Neural cell (in vitro differentiated cells): Measurements from ENCODE around the gene SPAG8. TPM values are rescaled to one million over a fixed set of nuclear protein-coding genes. Genes with fewer than 3 reads are reported as not detected.

Experiments
- H2AFZ ChIP-seq: fragments of 200-600, 300-800 bp; sonication (generic), shearing (Covaris generic); 2 replicates; pipeline ENCODE4 v1.6.0; 2014; ENCODE audit warnings: low read depth, mild to moderate bottlenecking, antibody characterized with exemption, low read length, moderate library complexity
- H3F3A ChIP-seq: fragments of 200-600 bp; shearing (Covaris generic); 2 replicates; pipeline ENCODE4 v1.6.1; 2016; ENCODE audit warnings: mild to moderate bottlenecking, moderate library complexity, mixed read lengths, antibody characterized with exemption, low read length; ENCODE audit not compliant: insufficient read depth, poor library complexity, severe bottlenecking
- H3K27ac ChIP-seq: fragments of 200-600, 300-800 bp; sonication (generic), shearing (Covaris generic); 2 replicates; pipeline ENCODE4 v1.5.1; 2014; ENCODE audit warnings: mild to moderate bottlenecking, low read length, moderate library complexity
- H3K27me3 ChIP-seq: fragments of 300-800, 200-600 bp; sonication (generic), shearing (Covaris generic); 2 replicates; pipeline ENCODE4 v1.6.0; 2014; ENCODE audit warnings: mild to moderate bottlenecking, low read depth, low read length, moderate library complexity; ENCODE audit not compliant: insufficient read depth
- H3K36me3 ChIP-seq: fragments of 300-800, 200-600 bp; sonication (generic), shearing (Covaris generic); 2 replicates; pipeline ENCODE4 v1.5.1; 2014; ENCODE audit warnings: mild to moderate bottlenecking, antibody characterized with exemption, low read length, moderate library complexity; ENCODE audit not compliant: insufficient read depth
- H3K4me2 ChIP-seq: fragments of 300-800, 200-600 bp; sonication (generic), shearing (Covaris generic); 2 replicates; pipeline ENCODE4 v1.6.0; 2014; ENCODE audit warnings: mild to moderate bottlenecking, low read length
- H3K4me3 ChIP-seq: fragments of 300-800, 200-600 bp; sonication (generic), shearing (Covaris generic); 2 replicates; pipeline ENCODE4 v1.5.1; 2014; ENCODE audit warnings: mild to moderate bottlenecking, low read length, moderate library complexity
- H3K79me2 ChIP-seq: fragments of 200-600 bp; shearing (Covaris generic); replicated peaks from 2 replicates; pipeline ENCODE4 v1.6.0; 2014; ENCODE audit warnings: mild to moderate bottlenecking, low read length, moderate library complexity; ENCODE audit not compliant: insufficient read depth
- H3K9ac ChIP-seq: fragments of 300-800, 200-600 bp; sonication (generic), shearing (Covaris generic); 2 replicates; pipeline ENCODE4 v1.6.1; 2016; ENCODE audit warnings: mild to moderate bottlenecking, low read length, mixed read lengths
- H3K9me2 ChIP-seq: fragments of 200-600 bp; shearing (Covaris generic); 2 replicates; pipeline ENCODE4 v1.6.1; 2016; ENCODE audit warnings: mild to moderate bottlenecking, low read length, mixed read lengths; ENCODE audit not compliant: insufficient read depth
- H3K9me3 ChIP-seq: fragments of 200-600, 300-800 bp; sonication (generic), shearing (Covaris generic); 2 replicates; pipeline ENCODE4 v1.6.1; 2016; ENCODE audit warnings: mild to moderate bottlenecking, mixed run types, low read length, moderate library complexity, mixed read lengths
- H4K20me1 ChIP-seq: fragments of 200-600 bp; shearing (Covaris generic); 2 replicates; pipeline ENCODE4 v1.6.1; 2016; ENCODE audit warnings: mild to moderate bottlenecking, mixed run types; ENCODE audit not compliant: insufficient read depth
- EP300 ChIP-seq: fragments of 450-650 bp; conservative IDR thresholded peaks from 2 replicates; pipeline ENCODE4 v1.6.1; 2014; ENCODE audit warnings: antibody characterized with exemption, mild to moderate bottlenecking, moderate library complexity; ENCODE audit not compliant: poor library complexity, severe bottlenecking
- EZH2 ChIP-seq: fragments of 200-600, 300-800 bp; shearing (Covaris generic), sonication (generic); IDR thresholded peaks from 2 replicates; pipeline ENCODE4 v1.6.1; 2014; ENCODE audit warnings: antibody characterized with exemption, low read length, borderline replicate concordance, mild to moderate bottlenecking; ENCODE audit not compliant: insufficient read depth, poor library complexity, severe bottlenecking
- MXI1 ChIP-seq: fragments of 450-650 bp; conservative IDR thresholded peaks from 2 replicates; pipeline ENCODE4 v1.6.1; 2014; ENCODE audit warnings: antibody characterized with exemption, mild to moderate bottlenecking; ENCODE audit not compliant: poor library complexity, severe bottlenecking
- POLR2AphosphoS5 ChIP-seq: IDR thresholded peaks from 2 replicates; pipeline ENCODE4 v1.6.1; 2012
- RAD21 ChIP-seq: fragments of 450-650 bp; conservative IDR thresholded peaks from 2 replicates; pipeline ENCODE4 v1.6.1; 2014; ENCODE audit warnings: antibody characterized with exemption, mild to moderate bottlenecking, moderate library complexity
- SMC3 ChIP-seq: fragments of 450-650 bp; conservative IDR thresholded peaks from 2 replicates; pipeline ENCODE4 v1.6.1; 2014; ENCODE audit warnings: antibody characterized with exemption, mild to moderate bottlenecking, moderate library complexity; ENCODE audit not compliant: poor library complexity
- TAF1 ChIP-seq: IDR thresholded peaks from 2 replicates; pipeline ENCODE4 v1.6.1; 2012; ENCODE audit warnings: low read depth
- polyA plus RNA-seq: library from polyadenylated mRNA; depleted of rRNA; stranded (reverse); fragments of >200 nt; gene quantifications from 2 replicates; pipeline ENCODE4 v1.2.3, GENCODE V29; 2014
- TF ChIP-seq, protein P1 (sequence below): IDR thresholded peaks from 2 replicates; pipeline ENCODE4 v1.6.1; 2012; ENCODE audit warnings: borderline replicate concordance
- TF ChIP-seq, protein P2 (sequence below): fragments of 450-650 bp; IDR thresholded peaks from 2 replicates; pipeline ENCODE4 v1.5.1; 2014; ENCODE audit warnings: antibody characterized with exemption, mild to moderate bottlenecking, moderate library complexity; ENCODE audit not compliant: poor library complexity, severe bottlenecking

The SPAG8 gene
- polyA plus RNA-seq, 1 donor from 2014 or later: 2.9 TPM

DNA sequence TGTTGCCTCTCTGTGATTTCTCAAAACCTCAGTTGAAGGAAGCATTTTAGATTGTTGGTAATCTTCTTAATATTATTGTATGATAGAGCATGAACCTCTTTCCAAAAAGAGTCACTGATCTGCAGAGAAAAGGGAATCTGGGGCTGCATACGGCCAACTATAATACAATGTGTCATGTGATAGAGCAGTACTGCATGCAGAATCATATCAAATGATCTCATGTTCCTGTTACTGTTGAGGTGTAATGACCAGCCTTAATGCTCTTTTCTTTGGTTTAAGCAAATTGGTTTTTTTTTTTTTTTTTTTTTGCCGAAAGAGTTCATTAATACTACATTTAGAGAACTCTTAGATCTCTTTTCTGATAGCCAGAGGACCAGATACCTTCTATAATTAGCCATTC lies 45.1 kb downstream of the SPAG8 start:
- no peaks in the 10 kb centered on the region for H3K9me2 ChIP-seq
- no peaks in the 10 kb centered on the region for H3K36me3 ChIP-seq

DNA sequence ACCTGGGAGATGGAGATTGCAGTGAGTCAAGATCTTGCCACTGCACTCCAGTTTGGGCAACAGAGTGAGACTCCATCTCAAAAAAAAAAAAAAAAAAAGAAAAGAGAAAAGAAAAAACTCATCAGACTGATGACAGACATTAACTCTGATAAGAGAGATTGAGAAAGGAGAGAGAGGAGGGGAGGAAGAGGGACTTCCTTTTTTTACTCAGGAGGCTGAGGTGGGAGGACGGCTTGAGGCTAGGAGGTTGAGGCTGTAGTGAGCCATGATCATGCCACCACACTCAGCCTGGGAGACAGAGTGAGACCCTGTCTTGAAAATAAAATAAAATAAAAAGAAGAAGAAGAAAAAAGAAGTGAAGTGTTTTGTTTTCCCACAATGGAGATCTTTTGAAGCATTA lies 48.3 kb downstream of the SPAG8 start:
- H3K9ac ChIP-seq: no peak overlapping the region
- no peak for TF ChIP-seq EP300
- no peak for TF ChIP-seq MXI1
- TF ChIP-seq, protein P1, sequence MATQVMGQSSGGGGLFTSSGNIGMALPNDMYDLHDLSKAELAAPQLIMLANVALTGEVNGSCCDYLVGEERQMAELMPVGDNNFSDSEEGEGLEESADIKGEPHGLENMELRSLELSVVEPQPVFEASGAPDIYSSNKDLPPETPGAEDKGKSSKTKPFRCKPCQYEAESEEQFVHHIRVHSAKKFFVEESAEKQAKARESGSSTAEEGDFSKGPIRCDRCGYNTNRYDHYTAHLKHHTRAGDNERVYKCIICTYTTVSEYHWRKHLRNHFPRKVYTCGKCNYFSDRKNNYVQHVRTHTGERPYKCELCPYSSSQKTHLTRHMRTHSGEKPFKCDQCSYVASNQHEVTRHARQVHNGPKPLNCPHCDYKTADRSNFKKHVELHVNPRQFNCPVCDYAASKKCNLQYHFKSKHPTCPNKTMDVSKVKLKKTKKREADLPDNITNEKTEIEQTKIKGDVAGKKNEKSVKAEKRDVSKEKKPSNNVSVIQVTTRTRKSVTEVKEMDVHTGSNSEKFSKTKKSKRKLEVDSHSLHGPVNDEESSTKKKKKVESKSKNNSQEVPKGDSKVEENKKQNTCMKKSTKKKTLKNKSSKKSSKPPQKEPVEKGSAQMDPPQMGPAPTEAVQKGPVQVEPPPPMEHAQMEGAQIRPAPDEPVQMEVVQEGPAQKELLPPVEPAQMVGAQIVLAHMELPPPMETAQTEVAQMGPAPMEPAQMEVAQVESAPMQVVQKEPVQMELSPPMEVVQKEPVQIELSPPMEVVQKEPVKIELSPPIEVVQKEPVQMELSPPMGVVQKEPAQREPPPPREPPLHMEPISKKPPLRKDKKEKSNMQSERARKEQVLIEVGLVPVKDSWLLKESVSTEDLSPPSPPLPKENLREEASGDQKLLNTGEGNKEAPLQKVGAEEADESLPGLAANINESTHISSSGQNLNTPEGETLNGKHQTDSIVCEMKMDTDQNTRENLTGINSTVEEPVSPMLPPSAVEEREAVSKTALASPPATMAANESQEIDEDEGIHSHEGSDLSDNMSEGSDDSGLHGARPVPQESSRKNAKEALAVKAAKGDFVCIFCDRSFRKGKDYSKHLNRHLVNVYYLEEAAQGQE: no peak
- TF ChIP-seq POLR2AphosphoS5: no peak
- TF ChIP-seq, protein P2, sequence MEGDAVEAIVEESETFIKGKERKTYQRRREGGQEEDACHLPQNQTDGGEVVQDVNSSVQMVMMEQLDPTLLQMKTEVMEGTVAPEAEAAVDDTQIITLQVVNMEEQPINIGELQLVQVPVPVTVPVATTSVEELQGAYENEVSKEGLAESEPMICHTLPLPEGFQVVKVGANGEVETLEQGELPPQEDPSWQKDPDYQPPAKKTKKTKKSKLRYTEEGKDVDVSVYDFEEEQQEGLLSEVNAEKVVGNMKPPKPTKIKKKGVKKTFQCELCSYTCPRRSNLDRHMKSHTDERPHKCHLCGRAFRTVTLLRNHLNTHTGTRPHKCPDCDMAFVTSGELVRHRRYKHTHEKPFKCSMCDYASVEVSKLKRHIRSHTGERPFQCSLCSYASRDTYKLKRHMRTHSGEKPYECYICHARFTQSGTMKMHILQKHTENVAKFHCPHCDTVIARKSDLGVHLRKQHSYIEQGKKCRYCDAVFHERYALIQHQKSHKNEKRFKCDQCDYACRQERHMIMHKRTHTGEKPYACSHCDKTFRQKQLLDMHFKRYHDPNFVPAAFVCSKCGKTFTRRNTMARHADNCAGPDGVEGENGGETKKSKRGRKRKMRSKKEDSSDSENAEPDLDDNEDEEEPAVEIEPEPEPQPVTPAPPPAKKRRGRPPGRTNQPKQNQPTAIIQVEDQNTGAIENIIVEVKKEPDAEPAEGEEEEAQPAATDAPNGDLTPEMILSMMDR: no peak
- no peak for TF ChIP-seq RAD21
- no peak for TF ChIP-seq EZH2
- no peak for TF ChIP-seq TAF1
- no peak for TF ChIP-seq SMC3

More for the DNA sequence above, 45.1 kb downstream of the SPAG8 start:
- Histone ChIP-seq H3K9me3 (no peaks in the 10 kb centered on the region), H3K27me3 (no peaks in the 10 kb centered on the region), H3K9ac (no peak overlapping the region), H3K4me3 (no peak overlapping the region), H4K20me1 (no peaks in the 10 kb centered on the region), H3F3A (no peaks in the 10 kb centered on the region), H3K79me2 (peaks cover 3% of the 10 kb centered on the region), H3K27ac (no peak overlapping the region), H2AFZ (no peak overlapping the region), H3K4me2 (no peak overlapping the region)
- TF ChIP-seq SMC3 (no peak), POLR2AphosphoS5 (no peak), RAD21 (no peak), EP300 (no peak), TAF1 (no peak), EZH2 (no peak), MXI1 (no peak)
- TF ChIP-seq, protein P2: no peak
- TF ChIP-seq, protein P1: no peak

More for the DNA sequence above, 48.3 kb downstream of the SPAG8 start:
- H3K27me3 ChIP-seq: no peaks in the 10 kb centered on the region
- H3K79me2 ChIP-seq: no peaks in the 10 kb centered on the region
- H4K20me1 ChIP-seq: no peaks in the 10 kb centered on the region
- H3K9me3 ChIP-seq: no peaks in the 10 kb centered on the region
- H3K4me3 ChIP-seq: no peak overlapping the region
- no peaks in the 10 kb centered on the region for H3K9me2 ChIP-seq
- H2AFZ ChIP-seq: no peak overlapping the region
- H3F3A ChIP-seq: no peaks in the 10 kb centered on the region
- H3K27ac ChIP-seq: no peak overlapping the region
- no peaks in the 10 kb centered on the region for H3K36me3 ChIP-seq
- no peak overlapping the region for H3K4me2 ChIP-seq
